Stimulated activated CD8-positive, alpha-beta memory T cell treated with anti-CD3 and anti-CD28 coated beads, Interleukin-7, amount 100 ng/mL, for 1 hour (primary cell): ENCODE results near the gene TMEM212.
"Not testable (repeated sequence)": the region's sequence is repeated elsewhere in the genome, so short reads cannot be mapped to it uniquely, and the experiment has no call there.

Experiments
- DNase-seq, 2 donors: peaks; one replicate each; pipeline ENCODE4 v3.0.0-alpha.2; 2020; ENCODE audit warnings: low read depth in 2 of 2

Gene TMEM212

DNA sequence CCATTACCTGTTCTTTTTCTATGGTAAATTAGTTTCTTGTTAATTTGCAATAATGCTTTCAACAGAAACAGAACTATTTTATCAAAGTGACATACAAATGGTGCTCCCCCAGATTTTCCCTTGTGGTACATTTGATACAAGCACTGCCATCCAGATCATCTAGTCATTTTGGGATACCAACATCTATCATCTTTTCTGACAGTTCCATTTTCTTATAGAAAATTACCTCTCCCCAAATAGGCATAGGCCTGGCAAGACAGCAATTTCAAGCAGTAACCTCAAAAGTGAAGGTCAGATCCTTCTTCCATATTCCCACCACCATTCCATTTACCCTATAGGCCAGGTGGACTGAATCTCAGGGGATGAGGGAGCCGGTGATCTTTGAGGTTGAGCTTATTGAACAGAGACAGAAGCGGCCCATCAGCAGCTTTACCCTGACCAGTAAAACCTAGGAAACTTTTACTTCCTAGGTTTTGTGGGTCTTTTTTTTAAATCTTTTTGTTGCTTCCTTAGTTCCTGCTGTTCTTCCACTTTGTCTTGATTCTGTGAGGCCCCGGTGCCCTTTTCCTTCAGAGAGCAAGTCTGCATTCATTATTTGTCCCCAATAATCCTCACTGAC lies 29.8 kb upstream of the TMEM212 start:
- DNase-seq: no peak

DNA sequence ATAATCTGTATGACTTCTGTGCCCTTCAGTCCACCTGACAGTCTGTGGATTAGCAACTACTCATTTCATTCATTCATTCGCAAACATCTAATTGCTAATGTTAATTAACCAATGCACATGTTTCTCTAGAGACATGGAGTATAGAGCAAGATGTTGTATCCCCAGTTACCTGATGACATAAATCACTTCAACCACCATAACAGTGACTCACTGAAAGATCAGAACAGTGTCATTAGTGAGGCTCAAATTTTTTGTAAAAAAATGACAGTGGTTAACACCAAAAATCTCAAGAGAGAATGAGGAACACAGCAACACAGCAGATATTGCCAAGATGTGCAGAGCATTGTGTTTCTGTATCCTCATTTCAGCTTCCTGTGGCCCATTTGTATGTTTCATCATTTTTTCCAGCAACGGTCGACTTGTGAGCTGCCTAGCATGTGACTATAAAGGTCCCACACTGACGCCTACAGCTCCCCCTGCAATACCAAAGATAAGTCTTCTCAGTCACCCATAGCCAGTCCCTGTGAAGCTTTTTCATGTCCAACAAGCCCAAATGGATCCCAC lies 29.2 kb upstream of the TMEM212 start:
- DNase-seq: no peak

DNA sequence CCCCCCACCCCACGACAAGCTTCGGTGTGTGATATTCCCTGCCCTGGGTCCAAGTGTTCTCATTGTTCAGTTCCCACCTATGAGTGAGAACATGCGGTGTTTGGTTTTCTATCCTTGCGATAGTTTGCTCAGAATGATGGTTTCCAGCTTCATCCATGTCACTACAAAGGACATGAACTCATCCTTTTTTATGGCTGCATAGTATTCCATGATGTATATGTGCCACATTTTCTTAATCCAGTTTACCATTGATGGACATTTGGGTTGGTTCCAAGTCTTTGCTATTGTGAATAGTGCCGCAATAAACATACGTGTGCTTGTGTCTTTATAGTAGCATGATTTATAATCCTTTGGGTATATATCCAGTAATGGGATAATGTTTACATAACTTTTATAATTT lies 28.5 kb upstream of the TMEM212 start:
- DNase-seq: not testable (repeated sequence)

DNA sequence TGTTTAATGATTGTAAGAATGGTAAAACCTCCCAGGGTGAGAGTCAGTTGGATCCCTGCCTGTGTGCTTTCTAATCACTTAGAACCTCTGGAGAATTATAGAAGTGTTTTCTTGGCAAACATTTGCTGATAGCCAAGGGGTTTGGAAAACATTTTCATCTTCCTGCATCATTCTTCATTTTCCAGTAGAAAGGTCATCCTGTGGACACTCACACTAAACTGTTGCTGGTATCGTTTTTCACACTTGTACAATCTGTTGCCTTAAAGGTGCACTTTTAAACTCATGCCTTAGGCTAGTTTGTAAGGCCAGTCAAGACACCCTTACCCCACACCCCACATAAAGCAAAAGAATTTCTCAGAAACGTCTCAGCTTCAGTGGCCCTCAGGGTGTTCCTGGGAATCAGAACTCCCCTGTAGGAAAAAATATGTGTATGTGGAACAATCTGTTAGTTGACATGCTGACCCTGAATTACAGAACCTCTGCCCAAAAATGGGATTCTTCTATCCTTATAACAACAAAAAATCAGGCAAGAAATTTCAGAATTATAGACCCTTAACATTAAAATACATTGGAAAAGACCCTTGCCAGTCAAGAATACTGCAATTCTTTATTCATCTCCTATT lies 27.1 kb upstream of the TMEM212 start:
- no peak for DNase-seq

DNA sequence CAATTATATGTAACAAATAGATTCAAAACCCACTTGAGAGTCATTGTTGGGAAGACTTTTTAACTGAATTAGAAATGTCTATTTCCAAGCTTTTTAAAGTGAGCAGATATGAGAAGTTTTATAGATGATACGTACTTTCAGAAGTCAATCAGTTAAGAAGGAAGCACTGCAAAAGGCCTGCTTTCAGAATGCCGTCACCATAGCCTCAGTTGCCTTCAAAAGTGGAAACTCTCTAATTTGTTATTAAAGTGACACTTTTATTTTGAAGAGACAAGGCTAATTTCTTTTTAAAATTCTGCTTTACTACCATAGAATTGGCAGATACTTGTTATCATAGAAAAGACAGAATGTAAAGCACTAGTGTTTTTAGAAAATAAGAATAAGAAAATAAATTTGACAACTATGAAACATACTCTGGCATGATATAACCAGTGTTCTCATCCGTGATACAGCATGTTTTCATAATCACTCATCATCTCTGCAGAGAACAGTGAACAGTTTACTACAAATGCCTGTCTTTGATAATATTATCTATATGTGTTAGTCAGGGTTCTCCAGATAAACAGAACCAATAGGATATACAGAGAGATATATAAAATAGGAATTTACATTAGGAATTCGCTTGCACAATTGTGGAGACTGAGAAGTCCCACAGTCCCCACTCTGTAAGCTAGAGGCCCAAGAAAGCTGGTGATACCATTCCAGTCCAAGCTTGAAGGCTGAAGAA lies 25.9 kb upstream of the TMEM212 start:
- DNase-seq: no peak

DNA sequence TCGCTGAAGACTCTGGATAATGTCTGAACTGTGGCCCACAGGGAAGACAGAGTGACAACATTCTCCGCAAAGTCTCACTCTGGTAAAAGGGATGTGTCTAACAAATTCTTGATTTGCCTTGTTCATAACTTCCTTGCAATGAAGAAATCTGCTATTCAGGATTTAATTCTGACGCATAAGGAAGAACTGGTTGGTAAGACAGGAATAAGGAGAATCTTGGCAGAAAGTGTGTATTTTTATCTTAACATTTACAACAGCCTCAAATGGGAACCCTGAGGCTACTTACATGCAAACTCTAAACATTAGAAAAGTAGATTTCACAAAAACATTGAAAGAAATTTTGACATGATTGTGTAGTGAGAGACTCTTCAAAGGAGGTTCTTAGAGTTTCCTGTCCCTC lies 22.1 kb upstream of the TMEM212 start:
- no peak for DNase-seq

DNA sequence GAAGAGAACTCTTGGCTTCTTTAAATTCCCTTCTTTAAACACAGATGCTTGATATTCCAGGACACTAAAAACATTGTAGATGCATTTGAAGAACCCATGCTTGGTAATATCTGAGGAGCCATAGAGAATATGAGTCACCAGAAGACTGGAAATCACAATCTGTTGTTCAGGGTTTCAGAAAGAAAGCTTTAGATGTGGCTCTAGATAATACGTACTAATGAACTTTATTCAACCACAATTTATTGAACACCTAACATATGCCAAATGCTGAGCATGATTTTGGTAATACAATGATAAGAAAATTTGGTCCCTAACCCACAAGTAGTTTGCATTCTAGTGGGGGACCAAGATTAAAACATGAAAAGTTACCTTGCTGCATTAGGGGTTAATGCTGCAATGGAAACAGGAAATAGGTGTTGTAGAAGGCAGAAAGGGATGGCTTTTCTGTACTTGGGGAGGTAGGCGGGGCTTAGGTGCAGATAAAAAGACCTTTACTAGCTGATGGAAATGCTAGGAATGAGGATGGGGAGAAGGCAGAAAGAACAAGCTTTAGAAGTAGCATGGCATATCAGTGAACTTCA lies 21.3 kb upstream of the TMEM212 start:
- DNase-seq: no peak

DNA sequence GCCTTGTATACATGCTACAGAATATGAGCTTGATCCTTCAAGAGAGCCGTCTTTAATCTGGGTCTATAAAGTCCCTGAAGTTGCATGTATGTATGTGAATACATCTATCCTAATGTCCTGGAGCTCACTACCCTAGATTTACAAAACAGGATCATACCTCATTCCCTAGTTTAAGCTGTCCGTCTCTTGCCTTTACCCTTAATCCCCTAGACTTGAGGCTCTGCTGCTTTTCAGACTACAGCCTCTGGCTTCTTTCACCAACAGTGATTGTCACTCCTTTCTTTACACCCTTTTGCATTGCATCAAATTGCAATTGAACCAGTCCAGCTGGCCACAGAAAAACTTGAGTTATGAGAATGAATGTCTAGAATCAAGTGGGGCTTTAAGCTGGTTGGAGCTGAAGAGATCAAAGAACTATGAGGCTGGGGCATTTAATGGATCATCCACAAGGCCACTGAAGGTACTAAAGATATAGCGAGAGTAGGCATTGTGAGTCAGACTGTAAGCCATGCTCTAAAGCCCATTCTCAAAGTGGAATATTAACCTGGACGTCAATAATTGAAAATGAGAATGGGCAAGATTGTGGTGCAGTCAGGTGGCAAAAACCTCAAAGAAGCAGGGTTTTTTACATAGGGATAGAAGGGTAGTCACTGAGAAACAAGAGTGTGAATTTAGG lies 20.6 kb upstream of the TMEM212 start:
- DNase-seq: no peak

DNA sequence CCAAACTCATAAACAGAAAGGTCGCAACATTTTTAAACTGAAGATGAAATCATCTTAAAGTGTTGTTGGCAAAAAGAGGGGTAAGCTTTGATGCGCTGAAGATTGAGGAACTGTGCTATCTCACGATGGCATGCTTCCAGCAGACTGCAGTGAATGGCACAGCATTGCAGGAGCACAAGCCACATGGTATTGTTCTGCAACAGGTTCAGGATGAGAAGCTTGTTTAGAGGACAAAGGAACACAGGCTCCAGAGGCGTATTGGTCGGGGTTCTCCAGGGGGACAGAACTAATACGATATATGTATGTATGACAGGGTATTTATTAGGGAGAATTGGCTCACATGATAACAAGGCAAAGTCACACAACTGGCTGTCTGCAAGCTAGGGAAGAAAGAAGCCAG lies 19.0 kb upstream of the TMEM212 start:
- DNase-seq: no peak

DNA sequence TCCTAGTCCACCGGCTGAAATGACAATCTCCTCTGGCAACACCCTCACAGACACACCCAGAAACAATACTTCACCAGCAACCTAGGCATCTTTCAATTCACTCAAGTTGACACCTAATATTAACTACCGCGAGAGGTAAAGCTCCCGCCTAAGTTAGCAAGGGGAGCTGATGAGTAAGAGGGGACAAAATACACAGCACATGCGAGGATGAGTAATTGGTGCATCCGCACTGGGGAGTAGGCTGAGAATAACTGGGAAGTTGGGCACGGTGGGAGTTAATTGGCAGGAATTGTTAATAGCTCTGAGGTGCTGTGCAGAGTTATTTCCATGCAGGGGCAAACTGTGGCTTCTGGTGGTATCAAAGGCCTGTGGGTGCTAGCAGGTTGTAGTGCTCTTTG lies 18.3 kb upstream of the TMEM212 start:
- DNase-seq: no peak

DNA sequence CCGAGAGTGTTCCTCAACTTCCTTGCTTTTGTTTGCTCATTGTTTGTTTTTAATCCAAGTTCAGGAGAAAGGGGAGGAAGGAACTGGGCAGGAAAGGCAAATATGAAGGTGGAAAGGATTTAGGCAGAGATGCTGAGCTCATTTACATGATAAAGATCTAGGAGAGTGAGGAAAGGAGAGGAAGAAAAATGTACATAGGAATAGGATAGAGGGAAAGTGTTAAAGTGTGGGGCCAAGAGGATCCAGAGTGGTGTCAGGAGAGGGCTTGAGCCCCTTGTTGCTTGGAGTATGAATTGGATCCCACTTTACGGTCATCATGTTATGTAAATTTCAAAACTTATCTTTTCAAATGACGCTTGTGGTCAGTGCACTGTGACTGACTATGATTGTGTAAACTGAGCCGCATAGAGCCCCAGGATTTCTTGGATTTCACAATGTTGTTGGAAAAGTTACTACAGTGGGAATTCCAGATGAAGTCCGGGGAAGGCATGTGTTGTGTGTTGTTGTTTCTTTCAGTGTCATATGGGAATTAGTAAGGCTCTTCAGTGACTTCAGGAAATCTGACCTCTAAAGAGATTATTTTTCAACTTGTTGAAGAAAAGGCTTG lies 17.8 kb upstream of the TMEM212 start:
- DNase-seq: no peak

DNA sequence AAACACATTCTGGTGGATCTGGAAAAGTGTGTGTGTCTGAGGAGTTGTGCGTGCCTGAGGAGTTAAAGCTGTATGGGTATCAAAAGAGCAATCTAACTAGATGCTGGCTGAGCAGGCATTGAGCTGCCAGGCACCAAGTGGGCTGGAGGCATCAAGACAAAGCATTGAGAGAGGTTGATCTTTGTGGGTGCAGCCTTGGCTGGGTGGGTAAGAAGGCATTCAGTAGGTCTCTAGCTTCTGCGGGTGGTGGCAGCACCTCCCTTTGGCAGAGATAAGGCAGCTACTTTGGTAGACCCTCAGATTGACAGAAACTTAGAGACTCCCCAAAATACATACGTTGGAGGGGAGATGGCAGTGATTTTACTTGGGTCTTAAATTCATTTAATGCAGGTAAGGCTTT lies 15.8 kb upstream of the TMEM212 start:
- no peak for DNase-seq

DNA sequence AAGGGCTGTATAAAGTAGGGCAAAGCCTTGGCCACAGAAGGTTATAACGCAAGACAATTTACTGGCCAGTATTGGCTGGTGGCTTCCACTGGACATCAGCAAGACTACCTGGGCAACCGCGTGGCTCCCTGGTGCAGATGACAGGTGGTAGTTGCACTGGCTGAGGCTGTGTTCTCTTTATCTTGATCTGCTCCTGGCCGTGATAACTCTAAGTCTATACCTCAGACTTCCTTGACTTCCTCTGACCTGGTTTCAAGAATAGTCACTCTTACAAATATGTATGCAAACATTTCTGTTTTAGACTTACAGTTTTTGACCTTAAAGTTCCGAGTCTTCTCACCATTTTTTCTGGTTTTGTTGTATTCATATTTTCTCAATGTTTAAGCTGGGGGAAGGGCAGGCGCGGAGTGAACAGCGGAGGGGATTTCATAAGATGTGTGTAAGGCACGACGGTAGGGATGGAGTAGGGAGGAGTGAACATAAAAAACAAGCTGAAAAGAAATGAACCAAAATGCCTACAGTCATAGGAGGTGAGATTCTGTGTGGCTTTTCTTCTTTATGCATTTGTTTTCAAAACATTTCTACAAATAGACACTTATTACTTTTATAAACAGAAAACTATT lies 15.2 kb upstream of the TMEM212 start:
- DNase-seq: no peak

DNA sequence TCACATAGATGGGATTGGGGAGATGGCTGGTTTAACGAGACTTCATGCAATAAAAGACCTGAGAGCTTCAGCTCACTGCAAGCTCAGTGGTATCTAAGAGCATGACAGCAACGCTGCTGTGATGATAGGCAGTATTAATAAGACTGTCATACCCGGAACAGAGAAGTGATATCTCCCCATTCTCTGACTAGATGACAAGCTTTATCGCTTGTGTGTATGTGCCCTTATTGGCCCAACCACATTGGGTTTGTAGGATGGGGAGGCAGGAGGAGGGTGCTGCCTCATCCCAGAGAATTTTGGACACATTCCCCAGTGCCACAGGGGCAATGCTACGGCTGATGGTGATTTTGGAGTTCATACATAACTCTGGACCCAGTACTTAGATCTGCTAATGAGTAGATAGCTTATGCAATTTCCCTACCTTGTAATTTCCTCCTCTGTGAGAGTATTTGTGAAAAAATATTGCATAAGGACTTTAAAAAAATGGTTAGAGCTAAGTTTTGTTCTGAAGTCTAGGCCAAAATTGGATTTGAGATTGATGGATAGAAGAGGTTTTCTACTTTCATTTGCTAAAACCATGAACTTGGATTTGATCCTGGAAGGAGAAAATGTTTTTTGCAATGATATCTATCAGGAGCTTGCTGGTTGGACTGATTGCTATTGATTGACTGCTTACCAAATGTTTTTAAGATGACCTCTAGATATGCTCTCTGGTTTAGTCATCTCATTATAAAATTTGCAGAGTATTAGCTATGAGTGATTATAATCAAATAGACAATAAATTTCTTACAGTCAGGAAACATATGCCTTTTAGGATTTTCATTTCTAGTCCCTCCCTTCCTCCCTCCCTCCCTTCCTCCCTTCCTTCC lies 14.0 kb upstream of the TMEM212 start:
- no peak for DNase-seq

DNA sequence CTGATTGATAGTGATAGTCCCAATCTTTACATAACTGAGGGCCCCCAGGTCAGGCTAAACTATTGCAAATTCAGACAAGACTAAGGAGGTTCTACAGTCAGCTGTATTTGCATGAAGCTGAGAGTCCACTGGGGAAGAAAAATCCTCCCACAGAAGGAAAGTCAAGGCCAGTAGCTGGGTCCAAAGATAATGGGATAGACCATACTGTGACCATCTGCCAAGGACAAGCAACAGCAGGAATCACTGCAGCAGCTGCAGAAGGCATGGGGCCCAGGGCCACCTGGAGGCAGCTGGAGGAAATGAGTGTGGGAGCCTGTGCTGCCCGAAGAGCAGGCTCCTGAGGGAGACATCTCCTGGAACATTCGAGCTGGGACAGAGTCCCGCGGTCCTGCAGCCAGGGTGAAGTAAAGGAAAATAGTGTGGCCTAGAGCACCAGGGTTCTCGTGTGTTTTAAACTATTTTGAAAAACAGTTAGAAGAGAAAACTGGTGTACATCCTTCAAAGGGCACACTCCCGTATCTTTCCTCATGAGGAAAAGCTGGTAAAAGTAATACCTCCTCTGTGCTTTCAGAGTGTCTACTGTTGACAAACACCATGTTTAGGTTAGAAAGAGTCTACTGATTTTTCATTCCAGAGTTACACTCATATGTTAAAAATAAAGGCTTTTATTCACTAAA lies 13.2 kb upstream of the TMEM212 start:
- DNase-seq: no peak

DNA sequence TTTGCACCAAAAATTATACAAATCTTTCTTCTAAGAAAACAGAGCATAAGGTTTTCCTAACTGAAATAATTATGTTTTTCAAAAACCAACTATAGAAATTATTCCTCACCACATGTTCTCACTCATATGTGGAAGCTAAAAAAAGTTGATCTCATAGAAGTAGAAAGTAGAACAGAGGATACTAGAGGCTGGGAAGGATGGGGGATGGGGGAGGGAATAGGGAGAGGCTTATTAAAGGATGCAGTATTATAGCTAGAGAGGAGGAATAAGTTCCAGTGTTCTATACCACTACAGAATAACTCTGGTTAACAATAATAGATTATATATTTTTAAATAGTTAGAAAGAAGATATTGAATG lies 12.7 kb upstream of the TMEM212 start:
- no peak for DNase-seq

DNA sequence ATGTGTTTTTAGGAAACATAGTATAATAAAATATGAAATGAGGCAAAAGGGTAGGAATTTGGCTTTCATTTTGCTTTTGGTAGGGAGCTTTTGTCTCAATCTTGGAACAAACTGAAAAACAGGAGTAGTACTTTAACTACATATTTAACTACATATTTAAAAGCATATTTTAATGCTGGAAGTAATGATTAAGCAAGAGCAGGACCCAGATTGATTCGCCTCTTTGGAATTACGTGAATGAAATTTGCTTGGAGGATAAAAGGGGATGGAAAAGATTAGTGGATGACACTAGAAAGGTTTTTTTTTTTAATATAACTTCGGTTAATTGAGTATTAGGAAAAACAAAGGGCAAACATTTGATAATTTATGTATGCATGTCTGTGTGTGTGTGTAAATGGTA lies 11.2 kb upstream of the TMEM212 start:
- no peak for DNase-seq

DNA sequence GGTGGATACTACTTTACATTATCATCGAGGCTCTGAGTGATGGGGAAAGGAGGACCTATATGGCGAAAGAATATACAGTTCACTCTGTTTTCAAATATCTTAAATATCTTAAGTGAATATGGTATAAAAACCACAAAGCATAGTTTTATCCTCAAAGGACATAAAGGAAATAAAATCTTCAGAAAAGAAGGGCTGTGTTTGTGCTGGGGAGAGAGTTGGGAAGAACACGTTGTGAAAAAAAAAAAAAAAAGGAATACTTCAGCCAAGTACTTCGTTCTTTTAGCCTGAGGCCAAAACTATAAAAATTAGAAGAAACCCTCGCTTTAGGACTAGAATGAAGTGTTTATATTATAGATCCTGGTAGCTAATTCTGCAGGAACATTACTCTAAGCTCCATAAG lies 10.2 kb upstream of the TMEM212 start:
- DNase-seq: no peak

DNA sequence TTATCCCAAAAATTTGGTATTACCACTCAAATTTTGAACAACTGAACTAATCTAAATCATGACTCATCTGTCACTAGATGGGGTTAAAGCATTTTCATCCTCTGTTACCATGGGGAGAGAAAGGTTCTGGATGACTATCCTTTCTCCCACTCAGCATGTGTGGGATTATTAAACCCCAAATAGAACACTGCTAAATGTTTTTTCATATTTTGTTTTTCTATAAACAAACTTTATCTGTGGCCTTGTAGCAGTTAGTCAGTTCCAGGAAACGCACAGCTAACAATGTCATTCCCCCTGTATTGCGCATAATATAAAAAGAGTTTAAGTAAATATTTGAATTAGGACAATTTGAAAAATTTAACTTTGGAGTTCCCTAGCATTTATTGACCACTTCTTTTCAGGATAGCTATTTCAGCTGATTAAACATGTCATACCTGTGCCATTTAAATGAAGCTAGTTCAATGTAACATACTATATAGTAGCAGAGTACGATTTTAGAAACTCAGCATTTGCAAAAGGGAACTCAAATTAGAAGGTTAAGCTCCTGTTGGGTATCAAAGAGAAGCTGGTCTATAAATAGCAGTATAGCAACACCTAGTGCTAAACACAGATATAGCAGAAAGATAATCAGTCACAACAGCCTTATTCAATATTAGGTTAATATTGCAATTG lies 9.2 kb upstream of the TMEM212 start:
- no peak for DNase-seq
